Stomach (tissue), 4 donors: Measurements from ENCODE around the gene LHFPL5.

Experiments used
- CTCF ChIP-seq, 7 experiments: fragments of 450-650 bp in 4 of 7; fragments of 200-600 bp in 3 of 7; sonication (generic) in 3 of 7; IDR thresholded peaks; one replicate each; pipeline ENCODE4 v1.5.1; 2016 to 2019; ENCODE audit warnings: antibody characterized with exemption in 7 of 7, control low read depth in 2 of 7, mild to moderate bottlenecking in 1 of 7
- EP300 ChIP-seq: sonication (generic); formaldehyde crosslinking; IDR thresholded peaks from one replicate; pipeline ENCODE4 v1.6.1; 2017; ENCODE audit warnings: antibody characterized with exemption
- POLR2A ChIP-seq, 4 donors: fragments of 450-650 bp; IDR thresholded peaks; one replicate each; pipeline ENCODE4 v1.6.1; 2016; ENCODE audit warnings: antibody characterized with exemption in 4 of 4, control low read depth in 2 of 4, mild to moderate bottlenecking in 1 of 4, moderate library complexity in 1 of 4
- POLR2AphosphoS5 ChIP-seq, 3 donors: sonication (generic); formaldehyde crosslinking; IDR thresholded peaks; one replicate each; pipeline ENCODE4 v1.6.1; 2016; ENCODE audit warnings: antibody characterized with exemption in 3 of 3

GRCh38 chr6:35776364-35777215 is 28.6 kb upstream of the LHFPL5 start, which contains the start of gene CLPSL2:
- TF ChIP-seq POLR2A (IDR thresholded peaks at IDR 0.05) (no peak), CTCF (IDR thresholded peaks at IDR 0.05) (no peak), EP300 (no peak), POLR2AphosphoS5 (IDR thresholded peaks at IDR 0.05) (no peak)
